ENCODE results near the gene TGFBR3. TPM values are rescaled to one million over a fixed set of nuclear protein-coding genes. Genes with fewer than 3 reads are reported as not detected.

Gene TGFBR3
- total RNA-seq, 1 experiment from 2014 or later: 2.4 TPM

DNA sequence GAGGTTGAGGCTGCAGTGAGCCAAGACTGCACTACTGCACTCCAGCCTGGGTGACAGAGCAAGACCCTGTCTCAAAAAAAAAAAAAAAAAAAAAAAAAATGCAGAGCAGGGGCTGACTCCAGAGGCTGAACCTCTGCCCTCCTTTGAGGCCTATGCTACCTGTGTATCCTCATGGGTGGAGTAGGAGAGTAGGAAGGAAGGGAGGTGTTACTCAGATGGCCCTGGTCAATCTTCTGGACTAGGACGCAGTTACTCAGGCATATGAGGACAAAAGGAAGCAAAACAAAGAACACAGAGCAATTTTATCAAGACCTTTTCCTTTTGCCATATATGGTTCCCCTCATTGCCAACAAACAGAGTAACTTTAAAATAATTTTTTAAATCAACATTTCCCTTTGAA lies 35.2 kb downstream of the TGFBR3 start:
- H3K79me2 ChIP-seq (ENCODE audit: insufficient read depth, low read length): no peaks in the 10 kb centered on the region
- H4K8ac ChIP-seq (replicated peaks; ENCODE audit: insufficient read length, low read depth, low read length): no peak overlapping the region
- no peak overlapping the region for H2AK5ac ChIP-seq (ENCODE audit: insufficient read length, low read length)
- no peak for DNase-seq
- no peak overlapping the region for H2AFZ ChIP-seq (ENCODE audit: low read length)
- H4K91ac ChIP-seq (ENCODE audit: insufficient read length, low read depth, low read length): no peak overlapping the region
- no peaks in the 10 kb centered on the region for H4K20me1 ChIP-seq (ENCODE audit: control insufficient read depth, insufficient read depth, insufficient read length)
- H2BK5ac ChIP-seq (ENCODE audit: insufficient read length, low read length): no peak overlapping the region
- H3T11ph ChIP-seq (ENCODE audit: low read length): no peak overlapping the region
- H4K5ac ChIP-seq (ENCODE audit: insufficient read length, low read depth, low read length): no peak overlapping the region
- no peak overlapping the region for H3K4me2 ChIP-seq (ENCODE audit: insufficient read depth, insufficient read length, low read length)
- no peak overlapping the region for H3K23ac ChIP-seq (ENCODE audit: insufficient read length, low read depth, low read length)
- H2BK20ac ChIP-seq (ENCODE audit: low read depth, low read length, poor library complexity, severe bottlenecking): no peak overlapping the region
- H2BK15ac ChIP-seq (ENCODE audit: low read depth, low read length): no peak overlapping the region
- WGBS (ENCODE audit: extremely low coverage, insufficient read length, low lambda C conversion rate): no CpG with 5 or more reads among the region's 1 CpG
- H3K18ac ChIP-seq (ENCODE audit: insufficient read length, low read depth, low read length): no peak overlapping the region
- H3K9ac ChIP-seq (ENCODE audit: extremely low read depth, insufficient read length, low read length): no peak overlapping the region
- TF ChIP-seq, protein P1, sequence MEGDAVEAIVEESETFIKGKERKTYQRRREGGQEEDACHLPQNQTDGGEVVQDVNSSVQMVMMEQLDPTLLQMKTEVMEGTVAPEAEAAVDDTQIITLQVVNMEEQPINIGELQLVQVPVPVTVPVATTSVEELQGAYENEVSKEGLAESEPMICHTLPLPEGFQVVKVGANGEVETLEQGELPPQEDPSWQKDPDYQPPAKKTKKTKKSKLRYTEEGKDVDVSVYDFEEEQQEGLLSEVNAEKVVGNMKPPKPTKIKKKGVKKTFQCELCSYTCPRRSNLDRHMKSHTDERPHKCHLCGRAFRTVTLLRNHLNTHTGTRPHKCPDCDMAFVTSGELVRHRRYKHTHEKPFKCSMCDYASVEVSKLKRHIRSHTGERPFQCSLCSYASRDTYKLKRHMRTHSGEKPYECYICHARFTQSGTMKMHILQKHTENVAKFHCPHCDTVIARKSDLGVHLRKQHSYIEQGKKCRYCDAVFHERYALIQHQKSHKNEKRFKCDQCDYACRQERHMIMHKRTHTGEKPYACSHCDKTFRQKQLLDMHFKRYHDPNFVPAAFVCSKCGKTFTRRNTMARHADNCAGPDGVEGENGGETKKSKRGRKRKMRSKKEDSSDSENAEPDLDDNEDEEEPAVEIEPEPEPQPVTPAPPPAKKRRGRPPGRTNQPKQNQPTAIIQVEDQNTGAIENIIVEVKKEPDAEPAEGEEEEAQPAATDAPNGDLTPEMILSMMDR (conservative IDR thresholded peaks at IDR 0.05): no peak
- H3K4me1 Mint-ChIP-seq: peaks cover 6% of the 10 kb centered on the region in 2 experiments
- H3K27ac Mint-ChIP-seq: no peak overlapping the region
- H3K79me1 ChIP-seq (ENCODE audit: insufficient read depth, low read depth, low read length, poor library complexity, severe bottlenecking): no peaks in the 10 kb centered on the region
- H3K56ac ChIP-seq (ENCODE audit: insufficient read length, low read depth, low read length): no peak overlapping the region
- no peak overlapping the region for H3K27ac ChIP-seq (ENCODE audit: insufficient read length, low read depth, low read length)
- H3K36me3 Mint-ChIP-seq (ENCODE audit: insufficient read depth in 1 of 3, low read depth in 3 of 3): no peaks in the 10 kb centered on the region; a peak in 1 of 7 replicates
- H2BK12ac ChIP-seq (ENCODE audit: insufficient read length, low read depth, low read length): no peak overlapping the region
- H3K4me1 ChIP-seq (ENCODE audit: insufficient read depth, low read length): no peaks in the 10 kb centered on the region
- no peak overlapping the region for H3K4me3 Mint-ChIP-seq
- H2BK120ac ChIP-seq (ENCODE audit: low read depth, low read length, poor library complexity, severe bottlenecking): no peak overlapping the region
- no peak overlapping the region for H3K14ac ChIP-seq (ENCODE audit: insufficient read depth, low read length)
- H3K27me3 Mint-ChIP-seq (ENCODE audit: low read depth): no peaks in the 10 kb centered on the region
- H3K9me3 Mint-ChIP-seq: no peaks in the 10 kb centered on the region
- H3K23me2 ChIP-seq (ENCODE audit: insufficient read length, low read depth, low read length, poor library complexity, severe bottlenecking): no peaks in the 10 kb centered on the region
- no peaks in the 10 kb centered on the region for H3K27me3 ChIP-seq (ENCODE audit: insufficient read depth, low read length)
- no peak overlapping the region for H3K4ac ChIP-seq (ENCODE audit: low read depth, low read length)
- no peaks in the 10 kb centered on the region for H3K9me3 ChIP-seq (ENCODE audit: control insufficient read depth, low read depth, low read length)
